ENCODE results near the gene AOPEP.

DNA sequence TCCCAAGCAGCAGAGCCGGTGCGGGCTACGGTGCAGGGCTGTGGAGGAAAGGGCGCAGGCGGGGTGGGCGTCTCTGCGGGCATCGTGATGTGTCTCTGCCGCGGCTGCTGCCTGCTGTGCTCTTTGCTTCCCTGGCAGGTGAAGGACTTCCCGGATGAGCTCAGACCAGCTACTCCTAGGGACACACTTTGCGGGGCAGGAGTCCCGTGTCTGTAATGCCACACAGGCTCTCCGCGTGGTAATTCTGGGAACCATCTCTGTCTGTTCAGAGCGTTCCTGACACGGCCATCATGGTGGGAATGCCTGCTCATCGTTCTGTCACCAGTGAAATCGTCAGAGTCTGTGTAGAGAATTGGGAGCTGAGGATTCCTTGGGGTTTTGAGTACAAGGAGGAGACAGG is 355.5 kb downstream of the AOPEP start:
- TF ChIP-seq, protein P1, sequence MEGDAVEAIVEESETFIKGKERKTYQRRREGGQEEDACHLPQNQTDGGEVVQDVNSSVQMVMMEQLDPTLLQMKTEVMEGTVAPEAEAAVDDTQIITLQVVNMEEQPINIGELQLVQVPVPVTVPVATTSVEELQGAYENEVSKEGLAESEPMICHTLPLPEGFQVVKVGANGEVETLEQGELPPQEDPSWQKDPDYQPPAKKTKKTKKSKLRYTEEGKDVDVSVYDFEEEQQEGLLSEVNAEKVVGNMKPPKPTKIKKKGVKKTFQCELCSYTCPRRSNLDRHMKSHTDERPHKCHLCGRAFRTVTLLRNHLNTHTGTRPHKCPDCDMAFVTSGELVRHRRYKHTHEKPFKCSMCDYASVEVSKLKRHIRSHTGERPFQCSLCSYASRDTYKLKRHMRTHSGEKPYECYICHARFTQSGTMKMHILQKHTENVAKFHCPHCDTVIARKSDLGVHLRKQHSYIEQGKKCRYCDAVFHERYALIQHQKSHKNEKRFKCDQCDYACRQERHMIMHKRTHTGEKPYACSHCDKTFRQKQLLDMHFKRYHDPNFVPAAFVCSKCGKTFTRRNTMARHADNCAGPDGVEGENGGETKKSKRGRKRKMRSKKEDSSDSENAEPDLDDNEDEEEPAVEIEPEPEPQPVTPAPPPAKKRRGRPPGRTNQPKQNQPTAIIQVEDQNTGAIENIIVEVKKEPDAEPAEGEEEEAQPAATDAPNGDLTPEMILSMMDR (IDR thresholded peaks at IDR 0.05 in 2 of 3, conservative IDR thresholded peaks at IDR 0.05 in 1 of 3; ENCODE audit: insufficient read depth in 2 of 3, low read depth in 1 of 3, low read length in 3 of 3): no peak
- TF ChIP-seq U2AF1 (optimal IDR thresholded peaks at IDR 0.05; ENCODE audit: low read depth, low read length) (no peak), NBN (IDR thresholded peaks at IDR 0.05; ENCODE audit: low read depth) (no peak), DNMT1 (IDR thresholded peaks at IDR 0.05) (no peak), HDAC2 (IDR thresholded peaks at IDR 0.05) (no peak), RNF2 (IDR thresholded peaks at IDR 0.05) (no peak), POLR2AphosphoS5 (IDR thresholded peaks at IDR 0.05; ENCODE audit: control insufficient read depth, insufficient read depth, low read depth, low read length) (no peak), JUND (IDR thresholded peaks at IDR 0.05; ENCODE audit: borderline replicate concordance, low read depth, low read length) (no peak), JUND (tag; IDR thresholded peaks at IDR 0.05; ENCODE audit: borderline replicate concordance, low read depth, low read length) (no peak), GABPB1 (CRISPR knock-in tag; IDR thresholded peaks at IDR 0.05) (no peak), EZH2 (IDR thresholded peaks at IDR 0.05; ENCODE audit: borderline replicate concordance, low read depth, low read length) (no peak), SMC3 (conservative IDR thresholded peaks at IDR 0.05; ENCODE audit: insufficient read depth, low read depth, low read length) (no peak)
- TF ChIP-seq, protein P2, sequence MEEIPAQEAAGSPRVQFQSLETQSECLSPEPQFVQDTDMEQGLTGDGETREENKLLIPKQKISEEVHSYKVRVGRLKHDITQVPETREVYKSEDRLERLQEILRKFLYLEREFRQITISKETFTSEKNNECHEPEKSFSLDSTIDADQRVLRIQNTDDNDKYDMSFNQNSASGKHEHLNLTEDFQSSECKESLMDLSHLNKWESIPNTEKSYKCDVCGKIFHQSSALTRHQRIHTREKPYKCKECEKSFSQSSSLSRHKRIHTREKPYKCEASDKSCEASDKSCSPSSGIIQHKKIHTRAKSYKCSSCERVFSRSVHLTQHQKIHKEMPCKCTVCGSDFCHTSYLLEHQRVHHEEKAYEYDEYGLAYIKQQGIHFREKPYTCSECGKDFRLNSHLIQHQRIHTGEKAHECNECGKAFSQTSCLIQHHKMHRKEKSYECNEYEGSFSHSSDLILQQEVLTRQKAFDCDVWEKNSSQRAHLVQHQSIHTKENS (CRISPR knock-in tag; IDR thresholded peaks at IDR 0.05): no peak
- TF ChIP-seq, protein P3, sequence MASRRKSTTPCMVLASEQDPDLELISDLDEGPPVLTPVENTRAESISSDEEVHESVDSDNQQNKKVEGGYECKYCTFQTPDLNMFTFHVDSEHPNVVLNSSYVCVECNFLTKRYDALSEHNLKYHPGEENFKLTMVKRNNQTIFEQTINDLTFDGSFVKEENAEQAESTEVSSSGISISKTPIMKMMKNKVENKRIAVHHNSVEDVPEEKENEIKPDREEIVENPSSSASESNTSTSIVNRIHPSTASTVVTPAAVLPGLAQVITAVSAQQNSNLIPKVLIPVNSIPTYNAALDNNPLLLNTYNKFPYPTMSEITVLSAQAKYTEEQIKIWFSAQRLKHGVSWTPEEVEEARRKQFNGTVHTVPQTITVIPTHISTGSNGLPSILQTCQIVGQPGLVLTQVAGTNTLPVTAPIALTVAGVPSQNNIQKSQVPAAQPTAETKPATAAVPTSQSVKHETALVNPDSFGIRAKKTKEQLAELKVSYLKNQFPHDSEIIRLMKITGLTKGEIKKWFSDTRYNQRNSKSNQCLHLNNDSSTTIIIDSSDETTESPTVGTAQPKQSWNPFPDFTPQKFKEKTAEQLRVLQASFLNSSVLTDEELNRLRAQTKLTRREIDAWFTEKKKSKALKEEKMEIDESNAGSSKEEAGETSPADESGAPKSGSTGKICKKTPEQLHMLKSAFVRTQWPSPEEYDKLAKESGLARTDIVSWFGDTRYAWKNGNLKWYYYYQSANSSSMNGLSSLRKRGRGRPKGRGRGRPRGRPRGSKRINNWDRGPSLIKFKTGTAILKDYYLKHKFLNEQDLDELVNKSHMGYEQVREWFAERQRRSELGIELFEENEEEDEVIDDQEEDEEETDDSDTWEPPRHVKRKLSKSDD (conservative IDR thresholded peaks at IDR 0.05; ENCODE audit: low read length): no peak
- TF ChIP-seq, protein P4, sequence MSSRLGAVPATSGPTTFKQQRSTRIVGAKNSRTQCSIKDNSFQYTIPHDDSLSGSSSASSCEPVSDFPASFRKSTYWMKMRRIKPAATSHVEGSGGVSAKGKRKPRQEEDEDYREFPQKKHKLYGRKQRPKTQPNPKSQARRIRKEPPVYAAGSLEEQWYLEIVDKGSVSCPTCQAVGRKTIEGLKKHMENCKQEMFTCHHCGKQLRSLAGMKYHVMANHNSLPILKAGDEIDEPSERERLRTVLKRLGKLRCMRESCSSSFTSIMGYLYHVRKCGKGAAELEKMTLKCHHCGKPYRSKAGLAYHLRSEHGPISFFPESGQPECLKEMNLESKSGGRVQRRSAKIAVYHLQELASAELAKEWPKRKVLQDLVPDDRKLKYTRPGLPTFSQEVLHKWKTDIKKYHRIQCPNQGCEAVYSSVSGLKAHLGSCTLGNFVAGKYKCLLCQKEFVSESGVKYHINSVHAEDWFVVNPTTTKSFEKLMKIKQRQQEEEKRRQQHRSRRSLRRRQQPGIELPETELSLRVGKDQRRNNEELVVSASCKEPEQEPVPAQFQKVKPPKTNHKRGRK (tag; IDR thresholded peaks at IDR 0.05): no peak

Measured in K562 (cell line).